GM19099 (cell line): ENCODE results near the gene SP2.

ENCODE experiments used
- POLR2A ChIP-seq: IDR thresholded peaks from 3 replicates; pipeline ENCODE4 v1.6.1; 2011; ENCODE audit warnings: low read depth; ENCODE audit not compliant: insufficient read length; ENCODE audit errors: extremely low read depth

Gene SP2

GRCh38 chr17:47959825-47960655 lies 64.0 kb downstream of the SP2 start:
- TF ChIP-seq POLR2A: no peak

- no peak for TF ChIP-seq POLR2A
Observed at GRCh38 chr17:47961406-47961805, 65.4 kb downstream of the SP2 start.

GRCh38 chr17:47962901-47963300 lies 66.9 kb downstream of the SP2 start:
- no peak for TF ChIP-seq POLR2A

GRCh38 chr17:47964856-47965255 lies 68.8 kb downstream of the SP2 start:
- no peak for TF ChIP-seq POLR2A

- TF ChIP-seq POLR2A: no peak
Observed at GRCh38 chr17:47966079-47966519, 70.1 kb downstream of the SP2 start.

GRCh38 chr17:47967607-47968252 lies 71.7 kb downstream of the SP2 start:
- TF ChIP-seq POLR2A: no peak

GRCh38 chr17:47968836-47969235 lies 72.8 kb downstream of the SP2 start:
- no peak for TF ChIP-seq POLR2A

- TF ChIP-seq POLR2A: no peak
Observed at GRCh38 chr17:47969930-47970724, 74.1 kb downstream of the SP2 start.

- peak; percentile 93 for TF ChIP-seq POLR2A
Observed at GRCh38 chr17:47970725-47971499, 74.9 kb downstream of the SP2 start, which contains the start of gene CDK5RAP3. CDK5RAP3 (plus strand) TSS chr17:47971113; CDS start chr17:47971147, 34 bp downstream.

GRCh38 chr17:47973541-47973940 lies 77.5 kb downstream of the SP2 start:
- no peak for TF ChIP-seq POLR2A

GRCh38 chr17:47975189-47975822 lies 79.3 kb downstream of the SP2 start:
- TF ChIP-seq POLR2A: no peak

GRCh38 chr17:47975823-47976205 lies 79.8 kb downstream of the SP2 start:
- TF ChIP-seq POLR2A: no peak

GRCh38 chr17:47978324-47978723 lies 82.3 kb downstream of the SP2 start:
- no peak for TF ChIP-seq POLR2A
